Measurements from ENCODE around the gene ADGRL3.

- TF ChIP-seq REST (IDR thresholded peaks at IDR 0.05) (no peak), FOXA1 (IDR thresholded peaks at IDR 0.05) (no peak), GABPA (IDR thresholded peaks at IDR 0.05 in 1 of 2, conservative IDR thresholded peaks at IDR 0.05 in 1 of 2) (no peak), YY1 (IDR thresholded peaks at IDR 0.05) (no peak)
- TF ChIP-seq, protein P1, sequence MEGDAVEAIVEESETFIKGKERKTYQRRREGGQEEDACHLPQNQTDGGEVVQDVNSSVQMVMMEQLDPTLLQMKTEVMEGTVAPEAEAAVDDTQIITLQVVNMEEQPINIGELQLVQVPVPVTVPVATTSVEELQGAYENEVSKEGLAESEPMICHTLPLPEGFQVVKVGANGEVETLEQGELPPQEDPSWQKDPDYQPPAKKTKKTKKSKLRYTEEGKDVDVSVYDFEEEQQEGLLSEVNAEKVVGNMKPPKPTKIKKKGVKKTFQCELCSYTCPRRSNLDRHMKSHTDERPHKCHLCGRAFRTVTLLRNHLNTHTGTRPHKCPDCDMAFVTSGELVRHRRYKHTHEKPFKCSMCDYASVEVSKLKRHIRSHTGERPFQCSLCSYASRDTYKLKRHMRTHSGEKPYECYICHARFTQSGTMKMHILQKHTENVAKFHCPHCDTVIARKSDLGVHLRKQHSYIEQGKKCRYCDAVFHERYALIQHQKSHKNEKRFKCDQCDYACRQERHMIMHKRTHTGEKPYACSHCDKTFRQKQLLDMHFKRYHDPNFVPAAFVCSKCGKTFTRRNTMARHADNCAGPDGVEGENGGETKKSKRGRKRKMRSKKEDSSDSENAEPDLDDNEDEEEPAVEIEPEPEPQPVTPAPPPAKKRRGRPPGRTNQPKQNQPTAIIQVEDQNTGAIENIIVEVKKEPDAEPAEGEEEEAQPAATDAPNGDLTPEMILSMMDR (IDR thresholded peaks at IDR 0.05; ENCODE audit: low read depth, low read length, missing input control), result no peak
These were observed 327.8 kb downstream of the ADGRL3 start for GRCh38 chr4:61527888-61528287.

All from liver (tissue), 3 donors.